MG63 (cell line): ENCODE measurements around the gene STK36. TPM values are rescaled to one million over a fixed set of nuclear protein-coding genes. Genes with fewer than 3 reads are reported as not detected.

ENCODE experiments used
- total RNA-seq: library from RNA; depleted of rRNA; stranded (reverse); fragments of >200 nt; shearing (Covaris generic); gene quantifications from 2 replicates; pipeline ENCODE4 v1.2.3, GENCODE V29; 2014; ENCODE audit warnings: low replicate concordance; rRNA removed

The STK36 gene
- total RNA-seq, 1 experiment from 2014 or later, result 11.8 TPM

Other genes starting within 250 kb of the STK36 start
- gene USP37, start 103.7 kb upstream of the STK36 start, total RNA-seq, result 4.9 and 6.8 TPM in 2 replicates
- 115 and 131 TPM in 2 replicates for gene CNOT9, start 103.2 kb upstream of the STK36 start, total RNA-seq
- 0.74 and 1.2 TPM in 2 replicates for gene PLCD4, start 64.2 kb upstream of the STK36 start, total RNA-seq
- 2.1 and 2.6 TPM in 2 replicates for gene ZNF142, start 12.5 kb upstream of the STK36 start, total RNA-seq
- gene BCS1L, start 12.4 kb upstream of the STK36 start, total RNA-seq, result 22.3 and 53.1 TPM in 2 replicates
- 29.2 and 32.1 TPM in 2 replicates for gene RNF25, start 84 bp upstream of the STK36 start, total RNA-seq
- 0.69 and 4.5 TPM in 2 replicates for gene TTLL4, start 38.7 kb downstream of the STK36 start, total RNA-seq
- 7.7 and 8.9 TPM in 2 replicates for gene CYP27A1, start 110.1 kb downstream of the STK36 start, total RNA-seq
- not detected in 2 replicates for gene PRKAG3, start 159.7 kb downstream of the STK36 start, total RNA-seq
- not detected in 2 replicates for gene WNT6, start 187.7 kb downstream of the STK36 start, total RNA-seq
- not detected in 2 replicates for gene WNT10A, start 208.8 kb downstream of the STK36 start, total RNA-seq